T-helper 22 cell (primary cell): ENCODE measurements around the gene CDC42EP1.
"Not testable (repeated sequence)": the region's sequence is repeated elsewhere in the genome, so short reads cannot be mapped to it uniquely, and the experiment has no call there.

Experiments used
- DNase-seq: peaks from one replicate; pipeline ENCODE4 v3.0.0-alpha.2; 2020; ENCODE audit warnings: low read depth

CDC42EP1 gene

GRCh38 chr22:37533995-37534394, 26.3 kb upstream of the CDC42EP1 start:
- no peak for DNase-seq

- no peak for DNase-seq
These were observed 25.8 kb upstream of the CDC42EP1 start for GRCh38 chr22:37534445-37534844.

- no peak for DNase-seq
These were observed 25.1 kb upstream of the CDC42EP1 start for GRCh38 chr22:37535159-37535558.

GRCh38 chr22:37538590-37539357, 21.5 kb upstream of the CDC42EP1 start:
- DNase-seq = peak; percentile 67

GRCh38 chr22:37539790-37540189, 20.5 kb upstream of the CDC42EP1 start:
- not testable (repeated sequence) for DNase-seq

GRCh38 chr22:37542416-37542815, 17.9 kb upstream of the CDC42EP1 start:
- not testable (repeated sequence) for DNase-seq

- DNase-seq = no peak
These were observed 17.3 kb upstream of the CDC42EP1 start for GRCh38 chr22:37542959-37543358.

GRCh38 chr22:37544955-37545702, 15.2 kb upstream of the CDC42EP1 start:
- DNase-seq = no peak

- no peak for DNase-seq
These were observed 14.4 kb upstream of the CDC42EP1 start for GRCh38 chr22:37545703-37546436.

GRCh38 chr22:37546437-37547250, 13.6 kb upstream of the CDC42EP1 start:
- no peak for DNase-seq

GRCh38 chr22:37547251-37547741, 13.0 kb upstream of the CDC42EP1 start:
- no peak for DNase-seq

GRCh38 chr22:37549704-37550059, 10.6 kb upstream of the CDC42EP1 start:
- no peak for DNase-seq

GRCh38 chr22:37550921-37551320, 9.4 kb upstream of the CDC42EP1 start:
- not testable (repeated sequence) for DNase-seq

- no peak for DNase-seq
These were observed 8.3 kb upstream of the CDC42EP1 start for GRCh38 chr22:37551981-37552380.

GRCh38 chr22:37552524-37553163, 7.6 kb upstream of the CDC42EP1 start:
- DNase-seq = no peak

GRCh38 chr22:37553725-37554124, 6.6 kb upstream of the CDC42EP1 start:
- DNase-seq = no peak

GRCh38 chr22:37555029-37555428, 5.3 kb upstream of the CDC42EP1 start:
- no peak for DNase-seq

GRCh38 chr22:37556710-37557109, 3.6 kb upstream of the CDC42EP1 start:
- DNase-seq = no peak

- no peak for DNase-seq
These were observed 2.8 kb upstream of the CDC42EP1 start for GRCh38 chr22:37557321-37558001.

GRCh38 chr22:37558815-37559214, 1.5 kb upstream of the CDC42EP1 start:
- no peak for DNase-seq

- no peak for DNase-seq
These were observed 769 bp upstream of the CDC42EP1 start for GRCh38 chr22:37559521-37559900.
